ENCODE measurements around the gene SRMS.

Gene SRMS

GRCh38 chr20:63565699-63566335 is 18.3 kb upstream of the SRMS start:
- Histone ChIP-seq H3K27ac (no peak overlapping the region), H3K4me3 (IDR thresholded peaks at IDR 0.05; ENCODE audit: insufficient read depth, low read depth, low read length) (no peak overlapping the region), H3K27me3 (ENCODE audit: insufficient read depth, low read depth) (peaks cover 15% of the 10 kb centered on the region), H2AFZ (ENCODE audit: low read depth) (no peak overlapping the region), H4K20me1 (ENCODE audit: insufficient read depth) (no peaks in the 10 kb centered on the region), H3K79me2 (ENCODE audit: insufficient read depth, low read depth) (no peaks in the 10 kb centered on the region), H3K9ac (no peak overlapping the region), H3K36me3 (ENCODE audit: insufficient read depth) (no peaks in the 10 kb centered on the region), H3K4me1 (ENCODE audit: low read depth, poor library complexity, severe bottlenecking) (peaks cover 26% of the 10 kb centered on the region), H3K4me2 (no peak overlapping the region)
- TF ChIP-seq CTCF (conservative IDR thresholded peaks at IDR 0.05; ENCODE audit: low read depth, low read length) = no peak

GRCh38 chr20:63565021-63565698 is 17.6 kb upstream of the SRMS start:
- Histone ChIP-seq H3K4me1 (ENCODE audit: low read depth, poor library complexity, severe bottlenecking) (peaks cover 26% of the 10 kb centered on the region), H3K36me3 (ENCODE audit: insufficient read depth) (no peaks in the 10 kb centered on the region), H4K20me1 (ENCODE audit: insufficient read depth) (no peaks in the 10 kb centered on the region), H2AFZ (ENCODE audit: low read depth) (no peak overlapping the region), H3K27me3 (ENCODE audit: insufficient read depth, low read depth) (peaks cover 14% of the 10 kb centered on the region), H3K9ac (no peak overlapping the region), H3K79me2 (ENCODE audit: insufficient read depth, low read depth) (no peaks in the 10 kb centered on the region), H3K4me2 (no peak overlapping the region), H3K4me3 (IDR thresholded peaks at IDR 0.05; ENCODE audit: insufficient read depth, low read depth, low read length) (no peak overlapping the region), H3K27ac (no peak overlapping the region)
- no peak for TF ChIP-seq CTCF (conservative IDR thresholded peaks at IDR 0.05; ENCODE audit: low read depth, low read length)

DNA sequence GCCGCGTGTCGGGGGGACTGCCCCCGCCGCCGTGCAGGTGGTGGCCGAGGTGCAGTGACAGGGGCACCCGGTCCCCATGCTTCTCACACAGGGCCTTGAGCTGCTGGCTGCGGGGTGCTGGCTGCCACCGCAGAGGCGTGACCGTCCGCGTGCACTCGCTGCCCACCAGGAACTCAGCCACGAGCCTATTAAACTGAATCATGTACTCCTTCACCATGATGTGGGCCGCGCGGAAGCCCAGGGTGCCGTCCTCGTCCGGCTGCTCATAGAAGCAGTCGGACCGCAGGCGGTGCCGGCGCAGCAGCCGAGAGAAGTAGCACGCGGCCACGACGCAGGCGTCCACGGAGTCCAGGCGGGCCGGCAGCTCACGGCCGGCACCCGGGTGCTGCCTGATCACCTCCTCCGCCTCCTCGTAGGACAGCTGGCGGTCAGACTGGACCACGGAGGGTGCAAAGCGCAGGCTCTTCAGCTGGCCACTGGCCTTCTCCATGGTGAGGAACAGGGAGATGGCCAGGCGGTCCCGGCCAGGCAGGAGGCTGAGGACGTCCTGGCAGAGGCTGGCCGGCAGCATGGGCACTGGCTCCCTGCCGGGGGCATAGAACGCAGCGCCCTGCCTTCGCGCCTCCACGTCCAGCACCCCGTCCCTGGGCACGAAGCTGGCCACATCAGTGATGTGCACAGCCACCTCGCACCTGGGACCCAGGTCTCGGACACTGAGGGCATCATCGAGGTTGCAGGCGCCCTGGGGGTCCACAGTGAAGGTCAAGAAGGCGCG is 16.7 kb upstream of the SRMS start:
- Histone ChIP-seq H3K4me3 (IDR thresholded peaks at IDR 0.05; ENCODE audit: insufficient read depth, low read depth, low read length) (no peak overlapping the region), H2AFZ (ENCODE audit: low read depth) (no peak overlapping the region), H3K9ac (no peak overlapping the region), H3K36me3 (ENCODE audit: insufficient read depth) (no peaks in the 10 kb centered on the region), H3K4me2 (no peak overlapping the region), H3K79me2 (ENCODE audit: insufficient read depth, low read depth) (no peaks in the 10 kb centered on the region), H3K4me1 (ENCODE audit: low read depth, poor library complexity, severe bottlenecking) (peaks cover 20% of the 10 kb centered on the region), H4K20me1 (ENCODE audit: insufficient read depth) (no peaks in the 10 kb centered on the region), H3K27ac (no peak overlapping the region), H3K27me3 (ENCODE audit: insufficient read depth, low read depth) (peaks cover 4% of the 10 kb centered on the region; the same call in 1 of the 2 replicates)
- TF ChIP-seq CTCF (conservative IDR thresholded peaks at IDR 0.05; ENCODE audit: low read depth, low read length) = no peak

DNA sequence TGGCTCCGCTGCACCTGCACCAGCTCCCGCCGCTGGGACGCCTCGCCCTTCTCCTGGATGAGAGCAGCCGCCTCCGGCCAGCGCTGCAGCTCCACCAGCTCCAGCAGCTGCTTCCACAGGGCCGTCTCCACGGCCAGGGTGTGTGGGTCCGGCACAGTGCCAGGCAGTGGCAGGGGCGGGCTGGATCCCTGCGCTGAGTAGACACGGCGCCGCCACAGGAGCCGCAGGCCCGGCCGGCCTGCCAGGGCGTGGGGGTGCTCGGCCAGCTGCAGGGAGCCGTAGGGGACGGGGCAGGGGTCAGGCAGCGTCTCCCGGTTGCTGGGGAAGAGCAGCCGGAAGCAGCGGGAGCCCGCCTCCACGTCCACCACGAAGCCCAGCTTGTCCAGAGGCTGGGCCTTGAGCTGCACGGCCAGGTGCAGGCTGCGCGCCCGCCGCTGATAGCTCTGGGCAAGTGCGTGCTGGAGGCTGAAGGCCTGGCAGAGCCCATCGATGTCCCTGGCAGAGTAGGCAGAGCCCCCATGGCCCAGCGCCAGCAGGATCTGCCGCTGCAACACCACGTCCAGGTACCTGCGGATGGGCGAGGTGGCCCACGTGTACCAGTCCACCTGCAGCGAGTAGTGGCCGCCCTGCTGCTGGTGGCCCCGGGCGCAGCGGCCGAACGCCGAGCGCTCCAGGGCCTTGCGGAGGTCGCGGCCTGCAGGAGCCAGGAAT is 15.8 kb upstream of the SRMS start:
- H3K9ac ChIP-seq = no peak overlapping the region
- no peak overlapping the region for H3K4me2 ChIP-seq
- H3K4me3 ChIP-seq (IDR thresholded peaks at IDR 0.05; ENCODE audit: insufficient read depth, low read depth, low read length) = no peak overlapping the region
- H3K4me1 ChIP-seq (ENCODE audit: low read depth, poor library complexity, severe bottlenecking) = peaks cover 12% of the 10 kb centered on the region
- no peak overlapping the region for H2AFZ ChIP-seq (ENCODE audit: low read depth)
- no peaks in the 10 kb centered on the region for H3K36me3 ChIP-seq (ENCODE audit: insufficient read depth)
- TF ChIP-seq CTCF (conservative IDR thresholded peaks at IDR 0.05; ENCODE audit: low read depth, low read length) = no peak
- no peak overlapping the region for H3K27ac ChIP-seq
- H3K27me3 ChIP-seq (ENCODE audit: insufficient read depth, low read depth) = no peaks in the 10 kb centered on the region; the same call in 1 of the 2 replicates
- H3K79me2 ChIP-seq (ENCODE audit: insufficient read depth, low read depth) = no peaks in the 10 kb centered on the region
- no peaks in the 10 kb centered on the region for H4K20me1 ChIP-seq (ENCODE audit: insufficient read depth)

Measured in KMS-11 (cell line).